GM21526 (cell line): ENCODE measurements around the gene KDM4B.

ENCODE experiments used
- ATAC-seq: cut with Tn5 transposase; IDR thresholded peaks from one replicate; pipeline ENCODE4 v1.9.1; 2021; ENCODE audit warnings: moderate library complexity; ENCODE audit not compliant: unreplicated experiment, low FRiP score

KDM4B gene

DNA sequence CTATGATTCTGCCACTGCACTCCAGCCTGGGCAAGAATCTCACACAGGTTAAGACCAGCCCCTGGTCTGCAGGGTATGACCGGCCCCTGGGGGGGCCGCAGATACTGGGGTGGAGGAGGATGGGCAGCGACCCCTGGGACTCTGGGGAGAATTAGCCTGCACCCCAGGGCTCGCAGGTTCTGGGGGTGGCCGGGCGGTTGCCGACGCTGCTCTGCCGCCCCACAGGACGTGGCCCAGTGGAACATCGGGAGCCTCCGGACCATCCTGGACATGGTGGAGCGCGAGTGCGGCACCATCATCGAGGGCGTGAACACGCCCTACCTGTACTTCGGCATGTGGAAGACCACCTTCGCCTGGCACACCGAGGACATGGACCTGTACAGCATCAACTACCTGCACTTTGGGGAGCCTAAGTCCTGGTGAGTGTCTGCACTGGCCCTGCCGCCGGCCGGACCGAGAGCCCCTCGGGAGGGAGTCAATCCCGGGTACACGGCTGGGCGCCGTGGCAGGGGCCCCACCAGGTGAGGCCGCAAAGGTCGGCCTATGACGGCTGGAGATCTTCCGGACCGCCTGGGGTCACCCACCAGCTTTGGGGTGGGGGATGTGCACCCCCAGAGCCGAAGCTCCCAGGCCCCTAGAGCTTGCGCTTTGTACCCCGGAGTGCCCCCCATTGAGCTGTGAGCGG is 78.5 kb downstream of the KDM4B start:
- ATAC-seq, result no peak

DNA sequence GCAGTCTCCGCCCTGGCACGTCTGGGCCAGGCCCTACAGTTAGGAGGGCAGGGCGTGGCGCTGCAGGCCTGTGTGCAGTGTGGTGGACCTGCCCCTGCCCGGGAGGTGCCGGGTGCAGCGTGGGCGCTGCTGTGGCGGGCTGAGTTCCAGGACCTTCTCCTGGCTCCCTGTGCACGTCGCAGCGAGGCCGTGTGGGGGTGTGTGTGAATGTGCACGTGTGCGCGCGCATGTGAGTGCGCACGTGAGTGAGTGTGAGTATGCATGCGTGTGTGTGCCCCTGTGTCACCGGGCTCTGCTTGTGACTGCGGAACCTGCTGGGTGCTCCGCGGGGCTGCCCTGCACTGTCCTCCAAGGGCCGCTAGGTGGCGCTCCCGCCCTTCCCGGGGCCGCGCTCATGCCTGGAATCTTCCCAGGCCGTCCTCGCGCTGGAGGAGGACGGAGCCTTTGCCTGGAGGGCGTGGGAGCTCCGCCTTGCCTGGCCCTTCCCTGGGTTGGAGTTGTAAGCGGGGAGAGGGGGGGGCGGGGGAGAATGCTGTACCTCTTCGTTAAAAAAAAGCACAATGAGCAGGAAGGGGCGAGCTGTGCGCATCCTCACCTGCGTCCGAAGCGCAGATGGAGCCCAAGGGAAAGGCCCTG is 79.3 kb downstream of the KDM4B start:
- ATAC-seq, result no peak

DNA sequence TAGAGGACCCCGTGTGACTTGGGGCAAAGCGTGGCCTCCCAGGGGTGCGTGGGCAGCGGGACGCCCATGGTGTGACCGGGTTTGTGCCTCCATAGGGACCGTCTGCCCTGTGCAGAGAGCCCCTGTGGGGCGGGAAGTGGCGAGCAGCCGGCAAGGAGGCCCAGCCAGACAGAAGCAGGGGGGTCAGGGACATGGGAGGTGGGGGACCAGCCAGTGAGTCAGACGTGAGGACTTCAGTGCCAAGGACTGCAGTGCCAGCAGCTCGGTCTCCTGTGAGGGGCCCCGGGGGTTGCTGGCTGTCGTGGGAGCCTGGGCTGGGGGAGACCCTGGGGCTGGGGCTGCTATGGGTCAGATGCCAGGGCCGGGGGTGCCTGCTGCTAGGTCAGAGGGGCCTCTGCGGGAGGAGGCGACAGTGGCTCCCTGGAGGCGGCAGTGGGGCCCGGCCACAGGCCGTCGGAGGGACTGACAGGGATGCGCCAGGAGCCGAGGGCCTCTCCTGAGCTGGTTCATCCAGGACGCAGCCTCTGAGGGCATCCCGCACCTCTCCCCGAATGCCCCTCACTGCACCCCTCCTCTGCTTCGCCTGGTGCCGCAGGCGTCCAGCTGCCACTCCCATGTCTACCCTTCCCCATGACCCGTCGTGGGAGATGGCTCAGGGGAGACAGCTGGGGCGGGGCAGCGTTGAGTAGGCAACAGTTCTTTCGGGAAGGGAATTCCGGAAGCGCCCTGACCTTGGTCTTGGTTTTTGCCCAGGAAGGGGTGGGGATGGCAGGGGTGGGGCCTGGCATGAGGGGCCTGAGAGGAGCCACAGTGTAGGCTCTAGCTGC is 80.0 kb downstream of the KDM4B start:
- ATAC-seq, result no peak

DNA sequence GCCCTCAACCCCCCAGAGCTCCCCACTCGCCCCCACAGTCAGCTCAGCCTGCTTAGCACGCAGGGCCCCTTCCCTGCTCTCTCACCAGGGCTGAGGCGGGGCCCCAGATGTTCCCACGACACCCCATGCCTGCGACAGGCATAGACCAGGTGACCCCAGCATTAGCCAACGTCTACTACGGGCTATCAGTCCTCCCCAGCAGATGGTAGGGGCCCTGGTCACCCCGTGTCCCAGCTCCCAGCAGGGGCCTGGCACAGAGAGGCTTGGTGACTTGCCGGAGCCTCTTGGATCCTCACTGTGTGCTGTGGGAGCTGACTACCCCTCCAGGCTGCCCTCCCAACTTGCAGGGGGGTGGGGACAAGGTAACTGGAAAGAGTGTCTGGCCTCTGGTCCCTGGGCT is 80.6 kb downstream of the KDM4B start:
- no peak for ATAC-seq

DNA sequence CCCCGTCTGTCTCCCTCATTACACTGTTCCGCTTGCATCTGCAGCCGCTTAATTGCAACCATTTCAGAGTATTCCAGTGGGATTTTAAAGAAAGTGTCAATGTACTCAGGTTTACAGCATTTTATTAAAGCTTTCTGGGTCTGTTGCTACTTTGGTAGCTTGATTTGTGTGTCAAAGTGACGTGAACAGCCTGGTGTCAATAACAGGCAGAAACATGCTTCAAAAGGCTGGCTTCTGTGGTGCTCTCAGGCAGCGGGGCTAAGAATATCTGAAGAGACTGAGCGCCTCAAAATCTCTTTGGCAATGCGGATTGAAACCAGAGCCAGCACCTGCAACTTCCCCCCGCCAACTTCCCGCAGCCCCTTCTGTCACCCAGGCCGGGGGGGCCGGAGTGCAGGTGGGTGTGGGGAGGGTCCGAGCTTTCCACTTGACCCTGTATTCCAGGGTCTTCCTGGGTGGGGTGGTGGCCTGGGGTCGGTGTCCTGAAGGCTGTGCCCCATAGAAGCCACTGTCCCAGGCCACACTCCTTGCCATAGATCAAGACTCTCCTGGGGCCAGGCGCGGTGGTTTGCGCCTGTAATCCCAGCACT is 81.2 kb downstream of the KDM4B start:
- ATAC-seq, result no peak

DNA sequence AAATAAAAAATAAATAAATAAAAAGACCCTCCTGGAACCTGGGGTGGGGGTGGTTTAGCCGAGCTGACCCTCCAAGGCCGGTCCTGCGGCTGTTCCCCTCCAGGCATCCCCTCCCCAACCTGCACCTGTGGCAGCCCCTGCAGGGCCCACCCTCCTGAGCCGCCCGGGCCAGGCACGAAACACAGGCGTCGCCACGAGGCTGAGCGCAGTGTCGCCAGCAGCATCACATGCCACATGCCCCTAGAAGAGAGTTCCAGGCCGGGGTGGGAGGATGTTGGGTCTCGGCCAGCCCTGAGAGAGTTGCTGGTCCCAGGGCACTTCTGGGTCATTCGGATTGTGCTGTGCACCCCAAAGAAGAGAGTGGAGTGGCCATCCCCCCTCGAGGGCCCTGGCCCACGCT is 82.0 kb downstream of the KDM4B start:
- no peak for ATAC-seq

DNA sequence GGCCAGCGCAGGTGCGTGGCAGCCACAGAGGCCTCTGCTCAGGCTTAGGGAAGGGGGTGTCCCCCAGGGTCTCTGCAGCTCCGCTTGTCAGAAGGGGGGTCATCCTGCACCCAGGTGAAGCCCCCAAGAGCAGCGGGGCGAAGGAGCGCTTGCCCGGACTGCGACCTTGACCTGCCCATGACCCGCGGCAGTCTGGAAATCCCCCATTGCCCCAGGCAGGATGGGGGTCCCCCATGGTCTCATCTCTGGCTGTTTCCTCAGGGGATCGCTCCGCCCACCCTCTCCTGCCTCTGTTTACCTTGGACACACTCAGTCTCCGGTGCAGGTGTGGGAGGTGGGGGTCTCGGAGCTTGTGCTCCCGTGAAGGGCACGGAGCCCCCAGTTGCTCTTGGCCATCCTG is 82.7 kb downstream of the KDM4B start:
- ATAC-seq, result no peak

DNA sequence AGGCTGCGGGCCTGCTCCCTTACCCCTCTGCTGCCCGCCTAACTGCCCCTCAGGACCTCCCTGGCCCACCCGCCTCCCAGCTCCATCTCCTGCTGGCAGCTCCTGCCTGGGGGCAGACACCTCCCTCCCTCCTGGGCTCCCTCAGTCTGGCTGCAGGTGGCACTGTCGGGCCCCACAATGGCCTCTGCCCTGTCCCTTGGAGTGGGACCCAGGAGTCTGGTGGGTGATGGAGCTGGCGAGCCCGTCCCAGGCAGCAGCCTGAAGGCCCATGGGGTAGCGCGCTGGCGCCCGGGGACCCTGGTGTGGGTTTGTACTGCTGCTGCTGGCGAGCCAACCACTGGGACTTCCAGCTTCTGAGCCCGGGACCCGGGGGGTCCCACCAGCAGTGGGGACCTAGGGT is 83.6 kb downstream of the KDM4B start:
- ATAC-seq, result no peak

DNA sequence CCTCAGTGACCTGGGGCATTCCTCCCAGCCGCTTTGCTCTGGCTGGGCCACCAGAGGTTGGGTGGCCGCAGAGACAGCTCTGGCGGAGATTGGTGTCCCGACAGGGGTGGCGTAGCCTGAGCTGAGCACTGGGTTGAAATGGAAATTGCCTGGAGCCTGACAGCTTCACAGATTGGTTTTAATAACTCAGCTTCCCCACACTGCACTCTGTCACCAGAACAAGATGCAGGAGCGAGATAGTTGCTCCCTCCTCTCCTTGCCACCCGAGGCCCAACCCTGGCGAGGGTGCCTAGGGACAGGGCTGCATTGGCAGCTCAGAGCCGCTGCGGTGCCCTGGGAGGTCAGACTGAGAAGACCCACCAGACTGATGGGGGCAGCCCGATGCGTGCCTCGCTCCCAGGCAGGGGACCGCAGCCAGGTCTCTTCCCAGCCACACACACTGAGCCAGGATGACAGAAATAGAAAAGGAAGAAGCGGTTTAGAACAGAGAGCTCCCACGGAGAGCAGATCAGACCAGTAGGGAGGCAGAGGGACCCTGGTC is 84.1 kb downstream of the KDM4B start:
- ATAC-seq, result no peak

DNA sequence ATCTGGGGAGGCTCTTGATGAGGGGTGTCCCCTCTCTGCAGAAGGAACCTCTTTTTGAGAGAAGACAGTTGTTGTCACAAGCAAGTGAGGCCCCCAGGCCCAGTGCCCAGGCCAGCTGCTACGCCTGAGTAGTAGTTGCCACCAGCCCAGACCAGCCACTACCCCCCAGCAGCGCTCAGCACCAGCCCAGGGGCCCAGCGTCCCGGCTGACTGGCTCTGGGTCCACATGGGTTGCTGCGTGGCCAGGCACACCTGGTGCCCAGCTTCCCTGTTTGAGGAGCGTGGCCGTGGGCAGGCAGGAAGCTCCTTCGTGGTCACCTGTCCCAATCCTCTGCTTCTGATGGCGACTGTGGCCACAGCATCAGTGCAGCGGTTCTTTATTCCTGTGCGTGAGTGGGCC is 84.7 kb downstream of the KDM4B start:
- no peak for ATAC-seq

DNA sequence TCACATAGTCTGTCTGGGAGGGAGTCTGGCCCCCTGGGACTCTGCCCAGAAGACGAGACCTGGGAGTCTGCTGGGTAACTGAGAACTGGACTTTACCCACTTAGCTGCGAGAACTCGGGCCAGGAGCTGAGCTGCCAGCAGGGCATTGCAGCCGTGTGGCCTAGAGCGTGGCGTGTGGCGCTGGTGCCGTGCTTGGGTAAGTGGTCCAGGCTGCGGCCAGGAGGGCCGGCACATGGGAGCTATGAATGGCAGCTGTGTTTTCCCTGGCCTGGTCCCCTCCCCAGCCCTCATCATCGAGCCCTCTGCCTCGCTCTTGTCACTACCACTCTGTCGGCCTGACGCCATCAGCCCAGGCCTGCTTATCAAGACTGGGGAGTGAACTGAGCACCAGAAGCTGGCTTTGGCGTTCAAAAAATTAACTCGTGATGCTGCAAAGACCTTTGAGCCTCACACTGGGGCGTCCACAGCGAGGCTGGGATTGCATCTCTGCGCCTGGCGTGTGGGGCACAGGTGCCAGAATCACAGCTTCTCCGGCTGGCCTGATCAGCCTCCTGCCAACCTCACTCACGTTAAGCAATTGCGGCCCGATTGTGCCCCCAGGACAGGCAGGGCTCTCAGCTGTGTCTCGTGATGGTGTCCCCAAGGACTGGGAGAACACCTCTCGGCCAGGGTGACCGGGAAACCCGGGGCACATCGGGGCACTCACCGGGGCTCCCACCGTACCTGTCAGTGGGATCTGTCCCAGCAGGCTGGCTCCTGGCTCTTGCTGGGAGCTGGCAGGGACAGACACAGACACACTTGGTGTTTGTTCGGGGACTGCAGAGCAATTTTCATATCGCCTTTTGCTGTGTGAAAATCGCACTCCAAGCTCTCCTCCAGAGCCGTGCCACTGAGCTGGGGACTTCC is 85.9 kb downstream of the KDM4B start:
- ATAC-seq, result no peak

DNA sequence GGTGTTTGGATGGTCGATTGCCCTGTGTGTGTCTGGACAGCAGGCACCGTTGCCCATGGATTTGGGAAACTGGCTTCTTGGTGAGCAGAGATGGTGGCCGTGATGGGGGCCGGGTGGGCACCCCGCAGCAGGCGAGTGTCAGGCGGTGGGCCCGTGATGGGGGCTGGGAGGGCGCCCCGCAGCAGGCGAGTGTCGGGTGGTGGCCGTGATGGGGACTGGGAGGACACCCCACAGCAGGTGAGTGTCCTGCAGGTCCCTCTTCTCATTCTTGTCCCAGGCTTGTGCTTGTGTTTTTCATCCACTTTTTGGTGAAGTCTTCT is 86.5 kb downstream of the KDM4B start:
- no peak for ATAC-seq

DNA sequence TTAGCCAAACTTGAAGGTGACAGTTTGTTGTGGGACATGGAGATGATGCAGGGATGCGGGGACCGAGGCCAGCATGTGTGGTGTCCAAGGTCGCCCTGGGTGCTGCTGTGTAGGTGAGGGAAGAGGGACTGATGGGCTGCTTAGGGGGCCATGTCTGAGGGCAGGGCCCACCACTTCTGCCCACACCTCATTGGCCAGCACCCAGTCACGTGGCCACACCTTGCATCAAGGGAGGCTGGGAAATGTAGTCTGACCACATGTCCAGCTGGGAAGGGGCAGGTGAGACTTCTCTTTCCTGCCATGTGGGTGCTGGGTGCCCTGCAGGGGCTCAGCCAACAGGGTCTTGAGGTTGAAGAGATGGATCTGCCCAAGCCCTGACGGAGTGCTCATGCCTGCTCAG is 88.9 kb downstream of the KDM4B start:
- ATAC-seq, result no peak

DNA sequence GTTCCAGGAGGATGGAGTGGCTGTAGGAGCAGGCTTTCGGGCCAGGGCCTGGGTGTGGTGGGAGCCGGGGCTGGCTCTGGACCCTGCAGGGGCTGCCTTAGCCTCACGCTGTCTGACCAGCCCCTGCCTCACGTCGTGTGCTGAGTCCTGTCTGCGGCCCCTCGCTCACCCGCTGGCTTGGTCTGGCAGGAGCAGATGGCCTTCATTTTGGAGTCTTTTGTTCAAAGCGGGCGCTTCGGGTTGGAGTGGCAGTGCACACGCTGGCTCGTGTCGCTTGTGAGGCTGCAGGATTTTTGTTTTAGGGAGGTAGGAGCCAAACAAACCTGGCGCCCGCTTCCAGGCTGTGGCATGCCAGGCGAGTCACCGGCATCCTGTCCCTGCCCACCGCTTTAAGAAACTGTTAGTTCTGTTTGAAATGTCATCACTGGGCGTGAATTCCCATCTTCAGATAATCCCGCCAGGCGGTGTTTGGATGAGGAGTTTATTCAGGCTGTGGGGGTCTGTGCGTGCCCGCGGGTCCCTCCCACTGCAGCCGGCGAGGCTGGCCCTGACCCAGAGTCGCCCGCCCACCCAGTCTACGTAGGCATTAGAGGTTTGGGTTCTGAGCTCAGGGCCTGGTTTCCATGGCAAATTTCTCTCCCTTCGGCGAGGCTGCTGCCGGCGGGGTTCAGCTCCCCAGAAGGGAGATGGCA is 89.8 kb downstream of the KDM4B start:
- no peak for ATAC-seq

DNA sequence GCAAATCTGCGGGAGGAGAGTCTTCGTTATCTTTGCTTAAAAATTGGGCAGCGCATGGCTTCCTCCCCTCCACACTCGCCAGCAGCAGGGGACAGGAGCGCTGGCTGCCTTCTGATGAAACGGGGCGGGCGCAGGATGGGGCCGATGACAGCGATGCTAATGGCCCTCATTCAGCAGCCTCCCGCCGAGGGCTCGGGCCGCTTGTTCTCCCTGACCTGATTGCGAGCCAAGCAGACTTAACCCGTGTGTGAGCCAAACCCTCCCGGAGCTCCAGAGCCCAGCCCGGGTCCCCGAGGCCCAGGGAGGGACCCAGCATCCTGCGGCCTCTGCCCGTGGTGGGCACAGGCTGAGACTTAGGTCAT is 90.3 kb downstream of the KDM4B start:
- no peak for ATAC-seq

DNA sequence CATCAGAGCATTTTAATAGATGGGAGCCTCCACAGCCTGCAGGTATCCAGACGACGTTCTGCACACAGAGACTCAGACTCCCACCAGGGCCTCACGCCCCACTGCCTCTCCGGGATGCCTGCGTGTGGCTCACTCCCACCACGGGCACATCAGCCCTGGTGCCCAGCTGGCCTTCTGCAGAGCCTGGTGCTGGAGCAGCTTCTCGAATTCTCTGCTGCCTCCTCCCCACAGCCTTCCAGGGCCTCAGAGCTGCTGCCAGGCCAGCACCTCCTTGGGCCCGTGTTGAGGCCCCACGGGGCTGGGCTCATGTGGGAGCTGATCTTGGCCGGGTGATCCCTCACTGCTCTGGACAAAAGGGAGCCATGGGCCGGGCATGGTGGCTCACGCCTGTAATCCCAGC is 90.9 kb downstream of the KDM4B start:
- ATAC-seq, result no peak

DNA sequence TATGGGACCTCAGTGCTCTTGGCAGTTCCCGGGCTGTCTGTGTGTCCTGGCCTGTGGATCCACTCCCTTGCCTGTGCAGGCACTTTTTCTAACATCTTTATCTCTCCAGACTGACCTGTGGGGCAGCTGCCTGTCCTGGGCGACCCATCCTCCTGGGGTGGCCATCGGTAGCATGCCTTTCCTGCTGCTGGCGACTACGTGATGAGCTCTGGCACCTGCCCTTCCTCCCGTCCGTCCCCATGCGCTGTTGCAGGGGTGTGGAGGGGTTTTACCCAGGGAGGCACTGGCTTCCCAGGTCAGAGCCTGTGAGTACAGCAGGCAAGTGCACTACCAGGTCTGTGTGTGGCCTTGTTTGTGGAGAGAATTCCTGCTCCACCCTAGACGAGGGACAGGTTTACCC is 93.3 kb downstream of the KDM4B start:
- no peak for ATAC-seq

DNA sequence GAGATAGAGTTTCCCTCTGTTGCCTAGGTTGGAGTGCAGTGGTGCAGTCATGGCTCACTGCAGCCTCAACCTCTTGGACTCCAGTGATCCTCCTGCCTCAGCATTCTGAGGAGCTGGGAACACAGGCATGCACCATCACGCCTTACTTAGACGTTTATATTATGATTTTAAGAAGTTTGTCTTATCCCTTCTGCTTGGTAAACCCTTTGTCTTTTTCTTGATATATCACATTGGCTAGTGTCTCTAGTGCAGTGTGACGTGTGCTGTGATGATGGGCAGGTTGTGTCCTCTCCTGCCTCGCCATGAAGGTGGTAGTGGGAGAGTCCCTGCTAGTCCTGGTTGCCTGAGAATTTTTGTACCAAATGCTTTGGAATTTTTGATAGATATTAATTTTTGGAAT is 93.9 kb downstream of the KDM4B start:
- no peak for ATAC-seq

DNA sequence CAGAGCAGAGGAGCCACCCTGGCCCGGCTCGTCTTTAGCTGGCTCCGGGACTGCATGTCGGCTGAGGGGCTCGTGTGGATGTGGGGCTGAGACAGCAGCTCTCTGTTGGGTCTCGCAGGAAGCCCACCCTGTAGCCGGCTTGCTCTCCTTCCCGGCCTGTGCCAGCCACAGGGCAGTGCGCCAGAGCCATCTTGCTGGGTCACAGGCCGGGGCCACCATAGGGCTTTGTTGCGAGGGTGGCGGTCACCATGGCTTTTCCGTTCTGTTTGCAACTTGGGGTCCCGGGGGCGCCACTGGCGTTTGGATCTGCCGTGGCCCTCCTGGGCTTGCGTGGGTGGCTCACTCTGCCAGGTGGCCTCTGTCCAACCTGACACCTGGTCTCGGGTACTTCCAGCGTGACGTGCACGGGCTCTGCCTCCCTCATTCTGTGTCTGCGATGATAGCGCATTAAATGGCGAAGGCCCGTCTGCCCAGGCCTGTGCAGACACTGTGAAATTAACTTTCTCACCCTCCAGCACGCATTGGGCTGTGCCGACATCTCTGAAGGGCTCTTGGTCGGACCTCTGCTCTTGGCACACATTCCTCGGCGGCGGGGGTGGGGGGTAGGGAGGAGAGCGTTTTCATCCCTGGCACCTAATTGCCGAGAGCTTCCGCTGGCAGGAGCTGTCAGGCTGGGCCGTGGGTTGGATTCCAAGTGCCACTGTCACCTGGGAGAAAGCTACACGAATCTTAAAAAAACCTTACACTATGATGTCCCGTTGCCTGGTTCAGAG is 95.1 kb downstream of the KDM4B start:
- ATAC-seq, result no peak
